Upper lobe of right lung (tissue), 1 donor: ENCODE measurements around the gene TMEM145. TPM values are rescaled to one million over a fixed set of nuclear protein-coding genes. Genes with fewer than 3 reads are reported as not detected.

Experiments
- ATAC-seq: fragments of 200-7000 bp; cut with Tn5 transposase; one replicate; pipeline ENCODE4 v1.9.1; 2020; ENCODE audit warnings: mild to moderate bottlenecking, moderate library complexity
- DNase-seq: peaks from one replicate; pipeline ENCODE4 v3.0.0-alpha.2; 2020
- H3K27ac ChIP-seq: fragments of 200-600 bp; one replicate; pipeline ENCODE4 v1.8.0; 2022
- H3K27me3 ChIP-seq: fragments of 200-600 bp; one replicate; pipeline ENCODE4 v1.8.0; 2022; ENCODE audit warnings: mild to moderate bottlenecking
- H3K36me3 ChIP-seq: fragments of 200-600 bp; one replicate; pipeline ENCODE4 v1.8.0; 2022
- H3K4me1 ChIP-seq: fragments of 200-600 bp; one replicate; pipeline ENCODE4 v1.8.0; 2022
- H3K4me3 ChIP-seq: fragments of 200-600 bp; one replicate; pipeline ENCODE4 v1.8.0; 2022; ENCODE audit warnings: mild to moderate bottlenecking
- H3K9me3 ChIP-seq: fragments of 200-600 bp; one replicate; pipeline ENCODE4 v1.8.0; 2022
- intact Hi-C: fragments of 100-400 bp; cut with DNase I; formaldehyde crosslinking; loops from one replicate; pipeline ENCODE4 v1.11.0; 2022
- microRNA-seq: library from miRNA; unstranded; fragments of <30 nt; microRNA quantifications from one replicate; pipeline ENCODE4 v1.2.0, GENCODE V29; 2020; ENCODE audit warnings: borderline microRNAs expressed
- total RNA-seq: library from RNA; stranded (reverse); fragmentation: NEBNext Ultra II Directional; extraction: Animal tissue kit (Norgen Biotek cat#: 25700); gene quantifications from one replicate; pipeline ENCODE4 v1.2.1, GENCODE V29; 2021
- TF ChIP-seq, protein P1 (sequence below): fragments of 200-600 bp; IDR thresholded peaks from one replicate; pipeline ENCODE4 v1.8.0; 2022; ENCODE audit warnings: antibody characterized with exemption
- donor health status: DM: no; HTN: yes; CAD: no; lungs with severe emphysema.

The TMEM145 gene
- total RNA-seq, 1 donor from 2014 or later, result 0.35 TPM

DNA sequence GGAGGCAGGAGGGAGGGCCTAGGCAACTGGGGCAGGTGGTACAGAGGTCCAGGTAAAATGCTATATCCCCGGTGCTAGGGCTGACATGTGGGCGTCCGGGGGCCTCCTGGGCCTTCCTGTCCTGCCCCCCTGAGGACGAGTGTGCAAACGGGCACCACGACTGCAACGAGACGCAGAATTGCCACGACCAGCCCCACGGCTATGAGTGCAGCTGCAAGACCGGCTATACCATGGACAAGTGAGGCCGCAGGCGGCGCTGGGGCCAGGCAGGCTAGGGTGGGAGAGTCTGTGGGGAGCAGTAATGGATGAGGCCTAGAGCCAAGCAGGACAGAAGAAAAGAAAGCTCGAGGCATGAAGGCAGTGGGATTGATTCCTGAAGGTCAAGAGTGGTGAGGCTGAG lies 55.7 kb downstream of the TMEM145 start:
- Histone ChIP-seq H3K4me1 (no peaks in the 10 kb centered on the region), H3K4me3 (no peak overlapping the region), H3K36me3 (peaks cover 2% of the 10 kb centered on the region), H3K27ac (no peak overlapping the region), H3K27me3 (no peaks in the 10 kb centered on the region), H3K9me3 (no peaks in the 10 kb centered on the region)
- DNase-seq, result no peak
- TF ChIP-seq, protein P1, sequence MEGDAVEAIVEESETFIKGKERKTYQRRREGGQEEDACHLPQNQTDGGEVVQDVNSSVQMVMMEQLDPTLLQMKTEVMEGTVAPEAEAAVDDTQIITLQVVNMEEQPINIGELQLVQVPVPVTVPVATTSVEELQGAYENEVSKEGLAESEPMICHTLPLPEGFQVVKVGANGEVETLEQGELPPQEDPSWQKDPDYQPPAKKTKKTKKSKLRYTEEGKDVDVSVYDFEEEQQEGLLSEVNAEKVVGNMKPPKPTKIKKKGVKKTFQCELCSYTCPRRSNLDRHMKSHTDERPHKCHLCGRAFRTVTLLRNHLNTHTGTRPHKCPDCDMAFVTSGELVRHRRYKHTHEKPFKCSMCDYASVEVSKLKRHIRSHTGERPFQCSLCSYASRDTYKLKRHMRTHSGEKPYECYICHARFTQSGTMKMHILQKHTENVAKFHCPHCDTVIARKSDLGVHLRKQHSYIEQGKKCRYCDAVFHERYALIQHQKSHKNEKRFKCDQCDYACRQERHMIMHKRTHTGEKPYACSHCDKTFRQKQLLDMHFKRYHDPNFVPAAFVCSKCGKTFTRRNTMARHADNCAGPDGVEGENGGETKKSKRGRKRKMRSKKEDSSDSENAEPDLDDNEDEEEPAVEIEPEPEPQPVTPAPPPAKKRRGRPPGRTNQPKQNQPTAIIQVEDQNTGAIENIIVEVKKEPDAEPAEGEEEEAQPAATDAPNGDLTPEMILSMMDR, result no peak
- no peak for ATAC-seq
- intact Hi-C loops, result no loop called here

DNA sequence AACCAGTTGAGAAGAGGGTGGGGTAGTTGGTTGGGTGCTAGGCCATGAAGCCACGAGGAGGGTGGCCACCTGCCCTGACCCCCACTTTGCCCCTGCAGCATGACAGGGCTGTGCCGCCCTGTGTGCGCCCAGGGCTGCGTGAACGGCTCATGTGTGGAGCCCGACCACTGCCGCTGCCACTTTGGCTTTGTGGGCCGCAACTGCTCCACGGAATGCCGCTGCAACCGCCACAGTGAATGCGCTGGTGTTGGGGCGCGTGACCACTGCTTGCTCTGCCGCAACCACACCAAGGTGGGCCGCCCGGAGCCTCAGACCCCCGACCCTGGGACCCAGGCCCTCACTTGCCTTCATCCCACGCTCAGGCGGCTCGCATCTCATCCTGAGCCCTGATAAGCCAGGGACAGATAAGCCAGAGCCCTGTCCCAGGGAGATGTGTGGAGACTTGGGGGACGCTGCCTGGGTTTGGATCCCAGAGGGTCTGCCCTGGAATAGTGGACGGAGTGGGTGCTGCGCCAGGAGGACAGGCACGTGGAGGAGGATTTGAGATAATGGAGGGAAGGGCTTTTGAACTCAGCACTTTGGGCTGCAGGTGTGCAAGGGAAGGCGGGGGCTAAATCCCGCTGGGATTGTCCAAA lies 56.4 kb downstream of the TMEM145 start:
- TF ChIP-seq, protein P1, result no peak
- Histone ChIP-seq H3K27me3 (no peaks in the 10 kb centered on the region), H3K4me1 (no peaks in the 10 kb centered on the region), H3K27ac (no peak overlapping the region), H3K9me3 (no peaks in the 10 kb centered on the region), H3K4me3 (no peak overlapping the region), H3K36me3 (no peaks in the 10 kb centered on the region)
- ATAC-seq, result no peak
- intact Hi-C loops, result no loop called here
- no peak for DNase-seq

DNA sequence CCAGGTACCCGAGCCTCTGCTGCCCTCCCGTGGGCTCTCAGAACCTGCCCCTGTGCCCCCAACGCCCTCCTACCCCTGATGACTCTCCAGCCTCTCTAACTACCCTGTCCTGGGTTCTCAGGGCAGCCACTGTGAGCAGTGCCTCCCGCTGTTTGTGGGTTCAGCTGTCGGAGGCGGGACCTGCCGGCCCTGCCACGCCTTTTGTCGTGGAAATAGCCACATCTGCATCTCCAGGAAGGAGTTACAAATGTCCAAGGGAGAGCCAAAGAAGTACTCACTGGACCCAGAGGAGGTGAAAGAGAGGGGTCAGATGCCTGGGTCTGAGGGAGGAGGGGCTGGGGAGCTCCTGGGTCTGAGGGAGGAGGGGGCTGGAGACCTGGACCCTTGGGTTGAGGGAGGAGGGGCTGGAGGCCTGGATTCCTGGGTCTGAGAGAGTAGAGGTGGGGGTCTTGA lies 57.0 kb downstream of the TMEM145 start:
- intact Hi-C loops, result no loop called here
- ATAC-seq (no peak), DNase-seq (no peak)
- H3K4me3 ChIP-seq, result no peak overlapping the region
- no peaks in the 10 kb centered on the region for H3K9me3 ChIP-seq
- no peaks in the 10 kb centered on the region for H3K36me3 ChIP-seq
- TF ChIP-seq, protein P1, result no peak
- no peak overlapping the region for H3K27ac ChIP-seq
- no peaks in the 10 kb centered on the region for H3K27me3 ChIP-seq
- H3K4me1 ChIP-seq, result no peaks in the 10 kb centered on the region

DNA sequence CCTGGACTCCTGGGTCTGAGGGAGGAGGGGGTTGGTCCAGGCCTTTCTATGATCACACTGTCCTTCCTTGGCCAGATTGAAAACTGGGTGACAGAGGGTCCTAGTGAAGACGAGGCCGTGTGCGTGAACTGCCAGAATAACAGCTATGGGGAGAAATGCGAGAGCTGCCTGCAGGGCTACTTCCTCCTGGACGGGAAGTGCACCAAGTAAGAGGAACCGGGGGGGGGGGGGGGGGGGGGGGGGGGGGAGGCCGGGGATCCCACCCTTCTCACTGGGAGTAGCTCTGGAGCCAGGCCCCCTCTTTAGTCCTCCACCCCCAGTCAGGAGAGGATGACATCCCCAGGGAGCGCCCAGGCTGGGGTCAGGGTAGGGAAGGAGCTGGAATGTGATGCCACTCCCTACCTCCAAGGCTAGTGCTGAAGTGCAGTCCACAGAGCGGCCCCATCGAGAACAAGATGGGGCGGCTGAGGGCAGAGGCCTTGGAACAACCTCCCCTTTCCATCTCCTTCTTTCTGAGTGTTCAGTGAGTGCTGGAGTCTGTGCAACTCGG lies 57.6 kb downstream of the TMEM145 start:
- H3K4me3 ChIP-seq, result no peak overlapping the region
- no peaks in the 10 kb centered on the region for H3K36me3 ChIP-seq
- TF ChIP-seq, protein P1, result no peak
- no peak for DNase-seq
- no peaks in the 10 kb centered on the region for H3K9me3 ChIP-seq
- H3K27me3 ChIP-seq, result no peaks in the 10 kb centered on the region
- no peak for ATAC-seq
- intact Hi-C loops, result no loop called here
- H3K27ac ChIP-seq, result no peak overlapping the region
- no peaks in the 10 kb centered on the region for H3K4me1 ChIP-seq

Small RNA genes within 50 kb of the gene (microRNA-seq; reads per million reads assigned to microRNA genes)
- not detected for gene MIR8077

Other genes starting within 250 kb of the TMEM145 start
- gene GRIK5, start 243.1 kb upstream of the TMEM145 start, total RNA-seq, result 0.29 TPM
- gene ZNF574, start 237.1 kb upstream of the TMEM145 start, total RNA-seq, result 13.6 TPM
- 6.1 TPM for gene POU2F2, start 180.9 kb upstream of the TMEM145 start, total RNA-seq
- gene DEDD2, start 95.6 kb upstream of the TMEM145 start, total RNA-seq, result 25.1 TPM
- 9.6 TPM for gene ZNF526, start 93.0 kb upstream of the TMEM145 start, total RNA-seq
- gene GSK3A, start 70.7 kb upstream of the TMEM145 start, total RNA-seq, result 38.7 TPM
- 53.9 TPM for gene ERF, start 58.2 kb upstream of the TMEM145 start, total RNA-seq
- 76.7 TPM for gene CIC, start 44.1 kb upstream of the TMEM145 start, total RNA-seq
- gene PRR19, start 11.2 kb upstream of the TMEM145 start, total RNA-seq, result 0.52 TPM
- gene PAFAH1B3, start 10.7 kb upstream of the TMEM145 start, total RNA-seq, result 13.2 TPM
- gene MEGF8, start 12.3 kb downstream of the TMEM145 start, total RNA-seq, result 18.4 TPM
- gene CNFN, start 77.0 kb downstream of the TMEM145 start, total RNA-seq, result 0.87 TPM
- 3.9 TPM for gene LIPE, start 114.1 kb downstream of the TMEM145 start, total RNA-seq
- 150 TPM for gene CXCL17, start 129.6 kb downstream of the TMEM145 start, total RNA-seq
- gene CEACAM1, start 215.2 kb downstream of the TMEM145 start, total RNA-seq, result 13.1 TPM